A204.1 (cell line): Measurements from ENCODE around the gene PCSK2.
"Not testable (repeated sequence)": the region's sequence is repeated elsewhere in the genome, so short reads cannot be mapped to it uniquely, and the experiment has no call there.

Source experiments
- FAIRE-seq: peaks from 2 replicates; lab custom pipeline; 2012; peaks lifted over from hg19 to GRCh38; lab: Jason Lieb, UNC

Gene PCSK2, protein sequence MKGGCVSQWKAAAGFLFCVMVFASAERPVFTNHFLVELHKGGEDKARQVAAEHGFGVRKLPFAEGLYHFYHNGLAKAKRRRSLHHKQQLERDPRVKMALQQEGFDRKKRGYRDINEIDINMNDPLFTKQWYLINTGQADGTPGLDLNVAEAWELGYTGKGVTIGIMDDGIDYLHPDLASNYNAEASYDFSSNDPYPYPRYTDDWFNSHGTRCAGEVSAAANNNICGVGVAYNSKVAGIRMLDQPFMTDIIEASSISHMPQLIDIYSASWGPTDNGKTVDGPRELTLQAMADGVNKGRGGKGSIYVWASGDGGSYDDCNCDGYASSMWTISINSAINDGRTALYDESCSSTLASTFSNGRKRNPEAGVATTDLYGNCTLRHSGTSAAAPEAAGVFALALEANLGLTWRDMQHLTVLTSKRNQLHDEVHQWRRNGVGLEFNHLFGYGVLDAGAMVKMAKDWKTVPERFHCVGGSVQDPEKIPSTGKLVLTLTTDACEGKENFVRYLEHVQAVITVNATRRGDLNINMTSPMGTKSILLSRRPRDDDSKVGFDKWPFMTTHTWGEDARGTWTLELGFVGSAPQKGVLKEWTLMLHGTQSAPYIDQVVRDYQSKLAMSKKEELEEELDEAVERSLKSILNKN

GRCh38 chr20:17226410-17227218, at the start of gene PCSK2:
Gene PCSK2 (plus strand): TSS chr20:17227040. CDS start chr20:17227306, 266 bp downstream.
- no peak for FAIRE-seq

DNA sequence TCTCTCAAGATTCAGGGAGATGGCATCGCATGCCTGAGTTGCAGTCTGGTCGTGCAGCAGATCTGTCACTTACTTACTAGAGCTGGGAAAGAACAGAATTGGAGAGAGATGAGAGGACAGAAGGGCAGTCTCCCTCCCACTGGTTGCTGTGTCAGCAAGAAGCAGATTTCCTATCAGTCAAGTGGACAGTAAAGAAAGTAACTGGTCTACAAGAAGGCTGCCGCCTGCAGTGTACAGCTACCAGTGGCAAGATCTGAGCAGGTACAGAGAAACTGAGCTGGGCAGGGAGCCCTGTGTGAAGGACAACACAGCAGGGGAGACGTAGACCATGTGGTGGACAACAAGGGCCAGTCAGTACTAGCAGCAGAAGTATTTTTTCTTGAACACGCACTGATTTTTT, 49.5 kb upstream of the PCSK2 start:
- FAIRE-seq, result no peak

GRCh38 chr20:17179840-17180239, 47.0 kb upstream of the PCSK2 start:
- no peak for FAIRE-seq

DNA sequence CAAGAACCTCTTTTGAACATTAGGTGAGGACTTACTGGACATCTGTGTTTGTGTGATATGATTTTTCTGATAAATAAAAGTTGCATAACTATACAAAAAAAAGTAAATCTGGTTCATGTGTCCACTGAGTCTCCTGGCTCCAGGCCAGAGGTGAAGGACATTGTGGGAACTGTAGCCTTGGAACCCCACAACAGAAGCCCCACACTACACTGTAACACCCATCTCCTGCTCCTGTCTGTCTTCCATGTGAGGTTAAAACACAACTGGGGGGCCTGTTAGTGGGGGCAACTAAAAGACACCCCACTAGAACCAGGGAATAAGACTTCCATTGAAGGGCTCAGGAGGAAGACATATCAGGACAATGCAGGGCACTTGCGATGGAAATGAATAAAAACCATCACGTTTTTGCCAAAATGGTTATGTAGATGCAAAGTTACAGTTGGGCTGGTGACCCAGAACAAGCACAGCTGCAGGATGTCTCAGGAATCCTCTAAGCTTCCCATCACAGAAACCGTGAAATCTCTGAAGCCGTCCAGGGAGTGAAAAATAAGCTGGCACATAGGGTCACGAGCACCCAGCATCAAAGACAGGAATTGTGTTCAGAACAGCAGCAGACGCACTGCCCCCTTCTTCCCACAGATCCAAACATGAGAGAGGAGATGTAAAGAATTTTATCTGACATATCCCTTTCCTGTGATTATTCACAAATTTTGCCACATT, 36.7 kb upstream of the PCSK2 start:
- FAIRE-seq, result no peak

DNA sequence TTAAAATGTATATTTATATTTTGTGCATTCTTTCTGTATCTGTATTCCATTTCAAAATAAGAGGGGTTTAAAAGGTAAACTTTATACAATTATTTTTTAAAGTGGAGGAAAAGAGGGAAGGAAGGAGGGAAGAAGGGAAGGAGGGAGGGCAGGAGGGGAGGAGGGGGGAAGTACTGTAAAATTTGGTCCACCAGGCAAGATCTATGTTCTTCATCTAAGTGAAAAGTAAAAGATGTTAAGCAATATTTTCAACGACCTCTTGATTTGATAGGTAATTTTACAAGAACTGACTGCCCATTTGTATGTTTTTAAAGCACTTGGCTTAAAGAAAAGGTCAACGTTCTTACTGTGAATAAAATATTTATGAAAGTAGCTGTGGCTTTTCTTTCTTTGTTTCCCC, 29.8 kb upstream of the PCSK2 start:
- no peak for FAIRE-seq

GRCh38 chr20:17202030-17202429, 24.8 kb upstream of the PCSK2 start:
- FAIRE-seq, result no peak

GRCh38 chr20:17202673-17203072, 24.2 kb upstream of the PCSK2 start:
- no peak for FAIRE-seq

- FAIRE-seq, result no peak
Measured at GRCh38 chr20:17205084-17205813, 21.6 kb upstream of the PCSK2 start.

DNA sequence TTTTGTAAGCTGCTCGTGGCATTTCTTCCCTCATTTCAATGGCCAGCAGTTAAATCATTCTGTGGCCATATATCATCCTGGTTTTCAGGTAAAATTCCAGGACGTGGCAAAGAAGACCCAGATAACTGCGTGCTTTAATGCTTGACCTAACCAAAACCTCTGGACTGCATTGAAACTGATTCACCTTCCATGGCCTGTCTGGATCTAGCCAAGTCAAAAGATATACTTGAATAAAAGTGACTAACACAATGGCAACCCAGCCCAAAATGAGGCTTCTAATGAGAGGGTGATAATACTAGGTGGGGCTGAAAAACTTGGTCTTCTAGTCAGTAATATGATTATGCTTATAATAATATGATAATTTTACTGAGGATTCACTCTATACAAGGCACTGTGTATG, 16.5 kb upstream of the PCSK2 start:
- no peak for FAIRE-seq

DNA sequence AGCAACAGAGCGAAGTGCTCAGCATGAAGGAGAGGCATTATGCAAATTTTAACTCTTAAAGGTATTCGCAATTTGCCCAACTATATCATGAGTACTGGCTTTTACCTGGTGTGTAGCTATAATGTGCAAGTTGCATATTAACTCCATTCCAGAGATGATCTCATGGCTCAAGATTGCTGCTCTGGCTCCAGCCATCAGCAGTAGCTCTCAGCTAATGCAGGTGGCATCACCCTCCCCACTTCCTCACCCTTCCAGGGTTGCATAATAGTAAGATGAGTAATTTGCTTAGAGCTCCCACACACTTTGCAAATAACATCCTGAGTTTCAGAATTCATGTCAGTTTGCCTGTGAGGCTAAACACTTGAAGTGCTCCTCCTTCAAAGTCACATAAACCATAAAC, 15.9 kb upstream of the PCSK2 start:
- no peak for FAIRE-seq

DNA sequence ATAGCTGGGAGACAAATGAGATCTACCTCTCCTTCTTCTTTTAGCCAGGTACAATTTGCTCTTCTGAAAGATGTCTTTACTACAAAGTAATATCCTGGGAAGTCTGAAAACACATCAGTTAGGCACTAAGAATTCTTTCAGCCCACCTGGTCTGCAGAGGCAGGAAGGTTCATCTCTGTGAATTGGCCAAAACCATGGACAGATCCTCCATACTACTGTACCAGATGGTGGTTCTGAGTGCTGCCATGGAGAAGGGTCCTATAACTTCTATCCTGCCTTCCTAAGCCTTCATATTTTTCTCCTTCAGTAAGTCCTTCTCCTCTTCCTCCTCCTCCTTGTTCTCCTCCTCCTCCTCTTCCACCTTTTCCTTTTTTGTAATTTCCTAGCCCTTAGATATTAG, 11.7 kb upstream of the PCSK2 start:
- FAIRE-seq, result no peak

DNA sequence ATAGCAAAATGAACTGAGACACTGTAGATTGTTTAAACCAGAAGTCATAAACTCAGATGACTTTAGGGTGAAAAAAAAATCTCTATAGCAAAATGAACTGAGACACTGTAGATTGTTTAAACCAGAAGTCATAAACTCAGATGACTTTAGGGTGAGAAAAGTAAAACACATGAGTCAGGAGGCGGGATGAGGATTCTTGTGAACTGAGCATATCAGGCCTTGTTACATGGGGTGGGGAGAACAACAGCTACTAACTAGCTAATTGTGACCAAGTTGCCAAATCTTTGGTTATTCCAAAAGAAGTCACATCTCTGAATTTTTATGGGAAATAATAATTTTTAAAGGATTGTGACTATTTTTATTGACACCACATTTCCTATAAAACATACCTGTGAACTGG, 7.0 kb upstream of the PCSK2 start:
- FAIRE-seq, result not testable (repeated sequence)

DNA sequence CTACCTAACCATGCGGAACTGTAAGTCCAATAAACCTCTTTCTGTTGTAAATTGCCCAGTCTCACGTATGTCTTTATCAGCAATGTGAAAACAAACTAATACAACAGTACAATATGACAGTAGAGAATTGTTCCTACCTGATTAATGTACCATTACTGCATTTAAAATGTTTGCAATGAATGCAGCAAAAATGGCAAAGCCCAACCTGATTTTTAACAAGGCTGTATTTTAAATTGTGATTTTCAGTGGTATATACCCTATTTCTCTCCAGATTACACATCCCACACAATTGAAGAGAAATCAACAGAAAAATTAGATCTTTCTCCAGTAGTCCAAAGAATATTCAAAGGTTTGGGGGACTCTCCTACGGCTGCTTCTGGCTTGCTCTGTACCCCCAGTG, 3.3 kb upstream of the PCSK2 start:
- FAIRE-seq, result no peak

DNA sequence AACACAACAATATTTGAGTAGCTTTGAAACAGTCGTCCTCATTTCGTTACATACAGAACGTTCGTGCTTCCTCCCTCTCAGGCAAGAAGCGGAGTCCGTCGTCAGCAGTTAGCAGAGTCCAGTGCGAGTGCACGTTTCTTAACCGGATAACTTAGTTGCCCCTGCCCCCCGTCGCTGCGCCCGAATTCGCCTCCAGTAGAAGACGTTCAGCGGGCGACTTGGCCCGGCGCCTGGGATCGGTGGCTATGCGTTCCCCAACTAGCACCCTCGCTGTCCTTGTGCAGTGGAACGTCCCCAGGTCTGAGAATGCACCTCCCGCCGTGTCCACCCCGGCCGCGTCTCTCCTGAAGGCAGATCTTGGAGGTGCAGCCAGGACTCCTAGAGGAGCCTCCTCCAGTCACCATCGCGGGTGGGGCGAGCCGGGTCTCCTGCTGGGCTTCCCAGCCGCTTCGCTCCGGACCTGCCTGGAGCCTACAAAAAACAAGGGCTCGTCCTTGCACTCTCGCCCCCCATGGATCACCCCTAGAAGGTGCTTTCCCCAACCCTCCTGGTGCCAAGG, 910 bp upstream of the PCSK2 start:
- no peak for FAIRE-seq

GRCh38 chr20:17227219-17227575, 357 bp downstream of the PCSK2 start:
- no peak for FAIRE-seq

GRCh38 chr20:17227669-17228623, 1.1 kb downstream of the PCSK2 start:
- FAIRE-seq, result no peak

GRCh38 chr20:17228624-17229061, 1.8 kb downstream of the PCSK2 start:
- no peak for FAIRE-seq

DNA sequence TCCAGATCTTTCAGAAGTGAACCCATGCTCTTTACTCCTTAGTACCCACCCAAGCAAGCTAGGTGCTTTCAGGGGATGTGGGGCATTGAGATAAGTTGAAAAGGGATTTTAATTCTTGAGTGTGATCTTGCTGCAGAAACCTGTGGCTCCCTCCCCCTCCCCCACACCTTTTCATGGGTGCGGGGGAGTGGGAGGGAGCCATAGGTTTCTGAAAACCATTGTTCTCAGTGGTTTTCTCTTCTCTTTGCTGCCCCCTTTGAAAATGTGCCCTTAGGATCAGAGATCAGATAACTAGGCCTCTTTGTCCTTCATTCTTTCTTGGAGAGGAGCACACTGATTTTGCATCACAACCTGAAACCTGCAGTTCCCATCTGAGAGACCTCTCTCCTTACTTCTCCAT, 2.4 kb downstream of the PCSK2 start:
- no peak for FAIRE-seq

DNA sequence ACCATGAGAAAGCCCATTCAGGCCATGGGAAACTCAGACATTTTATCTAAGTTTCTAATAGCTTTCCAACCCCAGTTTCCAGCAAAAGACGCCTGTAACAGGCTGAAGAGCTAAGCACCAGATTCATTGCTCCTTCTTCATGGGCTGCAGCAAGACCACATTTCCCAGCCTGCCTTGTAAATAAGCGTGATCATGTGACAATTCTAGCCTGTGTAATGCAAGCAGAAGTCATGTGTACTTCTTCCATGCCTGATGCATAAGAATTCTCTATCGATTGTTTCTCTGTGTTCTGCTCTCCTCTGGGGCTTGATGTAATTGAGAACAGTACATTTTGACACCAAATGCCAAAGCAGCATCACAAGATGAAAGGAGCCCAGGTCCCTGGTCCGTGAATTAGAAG, 6.8 kb downstream of the PCSK2 start:
- no peak for FAIRE-seq

GRCh38 chr20:17236766-17237165, 9.9 kb downstream of the PCSK2 start:
- FAIRE-seq, result no peak
